ENCODE results near the gene MRPL41.
"Not testable (repeated sequence)": the region's sequence is repeated elsewhere in the genome, so short reads cannot be mapped to it uniquely, and the experiment has no call there.

MRPL41 gene

GRCh38 chr9:137564134-137564533 is 12.5 kb downstream of the MRPL41 start:
- H3K4me3 ChIP-seq (ENCODE audit: low read depth, low read length) = no peak overlapping the region
- no peak for TF ChIP-seq CTCF (IDR thresholded peaks at IDR 0.05; ENCODE audit: low read depth, low read length, missing control alignments)
- DNase-seq (ENCODE audit: low read depth) = no peak

- TF ChIP-seq CTCF (IDR thresholded peaks at IDR 0.05; ENCODE audit: low read depth, low read length, missing control alignments) = no peak
- no peak for DNase-seq (ENCODE audit: low read depth)
Observed at GRCh38 chr9:137564817-137565411, 13.2 kb downstream of the MRPL41 start.

GRCh38 chr9:137568445-137568844 is 16.8 kb downstream of the MRPL41 start:
- not testable (repeated sequence) for H3K4me3 ChIP-seq (ENCODE audit: low read depth, low read length); DNase-seq (ENCODE audit: low read depth)

More at GRCh38 chr9:137564817-137565411, 13.2 kb downstream of the MRPL41 start:
- H3K4me3 ChIP-seq (ENCODE audit: low read depth, low read length) = no peak overlapping the region

GRCh38 chr9:137569609-137570203 is 18.0 kb downstream of the MRPL41 start:
- H3K4me3 ChIP-seq (ENCODE audit: low read depth, low read length) = no peak overlapping the region
- no peak for TF ChIP-seq CTCF (IDR thresholded peaks at IDR 0.05; ENCODE audit: low read depth, low read length, missing control alignments)
- no peak for DNase-seq (ENCODE audit: low read depth)

- no peak for TF ChIP-seq CTCF (IDR thresholded peaks at IDR 0.05; ENCODE audit: low read depth, low read length, missing control alignments)
- DNase-seq (ENCODE audit: low read depth) = no peak
- no peak overlapping the region for H3K4me3 ChIP-seq (ENCODE audit: low read depth, low read length)
Observed at GRCh38 chr9:137570566-137570965, 18.9 kb downstream of the MRPL41 start.

GRCh38 chr9:137574192-137574591 is 22.5 kb downstream of the MRPL41 start:
- no peak for TF ChIP-seq CTCF (IDR thresholded peaks at IDR 0.05; ENCODE audit: low read depth, low read length, missing control alignments)
- no peak overlapping the region for H3K4me3 ChIP-seq (ENCODE audit: low read depth, low read length)
- no peak for DNase-seq (ENCODE audit: low read depth)

GRCh38 chr9:137575364-137575715 is 23.7 kb downstream of the MRPL41 start:
- DNase-seq (ENCODE audit: low read depth) = no peak
- no peak overlapping the region for H3K4me3 ChIP-seq (ENCODE audit: low read depth, low read length)
- TF ChIP-seq CTCF (IDR thresholded peaks at IDR 0.05; ENCODE audit: low read depth, low read length, missing control alignments) = no peak

All from GM12864 (cell line).